Measurements from ENCODE around the gene RTEL1. TPM values are rescaled to one million over a fixed set of nuclear protein-coding genes. Genes with fewer than 3 reads are reported as not detected.

RTEL1 gene
- total RNA-seq, 2 donors from 2014 or later, result 4.8 to 9.2 TPM

GRCh38 chr20:63653041-63653973, 4.8 kb upstream of the RTEL1 start, which contains the start of gene STMN3:
STMN3 (minus strand) TSS chr20:63653424; CDS start chr20:63653345, 79 bp downstream.
- TF ChIP-seq CTCF (IDR thresholded peaks at IDR 0.05), result no peak
- peaks cover 0 to 42% of the 10 kb centered on the region in 2 donors for H3K4me1 ChIP-seq
- peaks cover 0 to 4% of the 10 kb centered on the region in 2 donors for H3K27me3 ChIP-seq
- peak within 1 kb of the TSS; percentile 22 to 60 for H3K27ac ChIP-seq
- H3K9me3 ChIP-seq, result no peaks in the 10 kb centered on the region
- no peaks in the 10 kb centered on the region for H3K36me3 ChIP-seq
- H3K4me3 ChIP-seq, result peak within 1 kb of the TSS; percentile 56 to 58
- peak; percentile 81 for DNase-seq (ENCODE audit: low spot score)

- Histone ChIP-seq H3K27me3 (peaks cover 0 to 4% of the 10 kb centered on the region in 2 donors), H3K27ac (peak overlapping the region; percentile 22 to 60), H3K4me3 (peak overlapping the region; percentile 56 to 58), H3K9me3 (no peaks in the 10 kb centered on the region), H3K4me1 (peaks cover 0 to 45% of the 10 kb centered on the region in 2 donors), H3K36me3 (no peaks in the 10 kb centered on the region)
- no peak for DNase-seq (ENCODE audit: low spot score)
- TF ChIP-seq CTCF (IDR thresholded peaks at IDR 0.05), result no peak
Measured at GRCh38 chr20:63653974-63654668, 4.0 kb upstream of the RTEL1 start.

- no peak for DNase-seq (ENCODE audit: low spot score)
- Histone ChIP-seq H3K4me3 (no peak overlapping the region), H3K36me3 (no peaks in the 10 kb centered on the region), H3K27ac (no peak overlapping the region), H3K9me3 (no peaks in the 10 kb centered on the region), H3K27me3 (peaks cover 0 to 4% of the 10 kb centered on the region in 2 donors), H3K4me1 (peaks cover 0 to 52% of the 10 kb centered on the region in 2 donors)
- no peak for TF ChIP-seq CTCF (IDR thresholded peaks at IDR 0.05)
Measured at GRCh38 chr20:63655249-63655648, 2.9 kb upstream of the RTEL1 start.

GRCh38 chr20:63656451-63656850, 1.7 kb upstream of the RTEL1 start:
- Histone ChIP-seq H3K27ac (no peak overlapping the region), H3K27me3 (no peaks in the 10 kb centered on the region), H3K36me3 (peaks cover 5% of the 10 kb centered on the region), H3K9me3 (no peaks in the 10 kb centered on the region), H3K4me3 (no peak overlapping the region), H3K4me1 (peaks cover 0 to 48% of the 10 kb centered on the region in 2 donors)
- TF ChIP-seq CTCF (IDR thresholded peaks at IDR 0.05), result no peak
- no peak for DNase-seq (ENCODE audit: low spot score)

- no peak for TF ChIP-seq CTCF (IDR thresholded peaks at IDR 0.05)
- peak overlapping the region; percentile 63 to 78 for H3K4me3 ChIP-seq
- H3K27me3 ChIP-seq, result no peaks in the 10 kb centered on the region
- no peak for DNase-seq (ENCODE audit: low spot score)
- no peaks in the 10 kb centered on the region for H3K9me3 ChIP-seq
- peak overlapping the region; percentile 81 to 82 for H3K27ac ChIP-seq
- H3K36me3 ChIP-seq, result peaks cover 13% of the 10 kb centered on the region
- peaks cover 0 to 39% of the 10 kb centered on the region in 2 donors for H3K4me1 ChIP-seq
Measured at GRCh38 chr20:63657260-63657936, 714 bp upstream of the RTEL1 start.

Measured in right atrium auricular region (tissue), 2 donors.